B cell (primary cell): Measurements from ENCODE around the gene CDK6. TPM values are rescaled to one million over a fixed set of nuclear protein-coding genes. Genes with fewer than 3 reads are reported as not detected.
A peak's percentile ranks its signal among the peaks of the same experiment; 100 is the strongest.

ENCODE experiments used
- ATAC-seq: fragments of 200-7000 bp; cut with Tn5 transposase; one replicate; pipeline ENCODE4 v1.10.0; 2021; ENCODE audit warnings: low read depth, mild to moderate bottlenecking, moderate number of reproducible peaks, moderate library complexity
- CTCF ChIA-PET: fragments of 350-600 bp; sonication (Branson Sonifier 250); formaldehyde crosslinking; loops from one replicate; lab custom pipeline; 2021; ENCODE audit warnings: antibody characterized with exemption, inconsistent platforms; lab: Charles Lee
- POLR2A ChIA-PET: fragments of 350-600 bp; sonication (Branson Sonifier 250); formaldehyde crosslinking; loops from one replicate; lab custom pipeline; 2021; ENCODE audit warnings: antibody characterized with exemption; lab: Charles Lee
- DNase-seq: peaks from one replicate; pipeline ENCODE4 v3.0.0; 2013
- H2AFZ ChIP-seq: 2 replicates; pipeline ENCODE4 v1.6.1; 2012; ENCODE audit warnings: mild to moderate bottlenecking, low read depth, low read length; ENCODE audit not compliant: insufficient read depth, poor library complexity, severe bottlenecking
- H3K27ac ChIP-seq, 2 donors: 1 replicate in 1 of 2; 2 replicates in 1 of 2; pipeline ENCODE4 v1.5.1; 2012 to 2013; ENCODE audit warnings: low read length in 2 of 2, mild to moderate bottlenecking in 2 of 2, moderate library complexity in 1 of 2
- H3K27me3 ChIP-seq, 4 experiments: fragments of 200-600 bp in 1 of 4; sonication (generic) in 1 of 4; replicated peaks in 1 of 4; 1 replicate in 2 of 4; 2 replicates in 2 of 4; pipeline versions ENCODE4 v1.6.1 to v1.7.0; 2013 to 2016; ENCODE audit warnings: low read length in 3 of 4, mild to moderate bottlenecking in 2 of 4, mixed read lengths in 1 of 4, moderate library complexity in 1 of 4; ENCODE audit not compliant: insufficient read depth in 4 of 4, control insufficient read depth in 3 of 4; ENCODE audit errors: control extremely low read depth in 1 of 4
- H3K36me3 ChIP-seq, 2 experiments: replicated peaks in 1 of 2; 1 replicate in 1 of 2; 2 replicates in 1 of 2; pipeline versions ENCODE4 v1.6.1 to v1.7.1; 2013; ENCODE audit warnings: low read length in 1 of 2; ENCODE audit not compliant: insufficient read depth in 2 of 2, control insufficient read depth in 1 of 2; ENCODE audit errors: control extremely low read depth in 1 of 2, extremely low read depth in 1 of 2
- H3K4me1 ChIP-seq, 2 donors: fragments of 200-600 bp in 1 of 2; sonication (generic) in 1 of 2; 1 replicate in 1 of 2; 2 replicates in 1 of 2; pipeline versions ENCODE4 v1.5.1 to v1.6.1; 2013 to 2017; ENCODE audit warnings: low read length in 2 of 2; ENCODE audit not compliant: control insufficient read depth in 2 of 2, insufficient read depth in 2 of 2
- H3K4me2 ChIP-seq: replicated peaks from 2 replicates; pipeline ENCODE3; 2012; ENCODE audit warnings: mild to moderate bottlenecking, low read depth, low read length; ENCODE audit not compliant: poor library complexity, severe bottlenecking
- H3K4me3 ChIP-seq, 5 experiments: fragments of 200-600 bp in 1 of 5; sonication (generic) in 1 of 5; 1 replicate in 3 of 5; 2 replicates in 2 of 5; pipeline versions ENCODE4 v1.5.1 to v1.7.0; 2011 to 2016; ENCODE audit warnings: low read length in 4 of 5, mild to moderate bottlenecking in 4 of 5, low read depth in 2 of 5, control low read depth in 1 of 5, moderate library complexity in 1 of 5; ENCODE audit not compliant: insufficient read depth in 1 of 5; ENCODE audit errors: control extremely low read depth in 1 of 5, extremely low read depth in 1 of 5
- H3K79me2 ChIP-seq: fragments of 200-600 bp; sonication (generic); one replicate; pipeline ENCODE4 v1.6.0; 2016; ENCODE audit warnings: low read length; ENCODE audit not compliant: control insufficient read depth, insufficient read depth
- H3K9ac ChIP-seq: fragments of 200-600 bp; sonication (generic); 2 replicates; pipeline ENCODE4 v1.6.1; 2017; ENCODE audit warnings: mild to moderate bottlenecking, low read length, moderate library complexity
- H3K9me3 ChIP-seq, 3 donors: one replicate each; pipeline versions ENCODE4 v1.6.1 to v1.7.1; 2013; ENCODE audit warnings: low read length in 2 of 3; ENCODE audit not compliant: control insufficient read depth in 2 of 3, insufficient read depth in 1 of 3; ENCODE audit errors: control extremely low read depth in 1 of 3
- H4K20me1 ChIP-seq: 2 replicates; pipeline ENCODE4 v1.6.0; 2012; ENCODE audit warnings: mild to moderate bottlenecking, low read length; ENCODE audit not compliant: insufficient read depth, control insufficient read depth, poor library complexity, severe bottlenecking
- H3K27ac Mint-ChIP-seq: one replicate; pipeline ENCODE4 v1.8.0; 2021; ENCODE audit warnings: mixed read lengths
- H3K27me3 Mint-ChIP-seq: one replicate; pipeline ENCODE4 v1.8.0; 2021; ENCODE audit warnings: mixed read lengths
- H3K4me1 Mint-ChIP-seq: one replicate; pipeline ENCODE4 v1.8.0; 2021; ENCODE audit warnings: mixed read lengths
- H3K4me3 Mint-ChIP-seq: one replicate; pipeline ENCODE4 v1.8.0; 2021; ENCODE audit warnings: mixed read lengths
- H3K9me3 Mint-ChIP-seq: one replicate; pipeline ENCODE4 v1.8.0; 2022; ENCODE audit warnings: mixed read lengths; ENCODE audit not compliant: insufficient read depth
- CTCF ChIP-seq: fragments of 200-600 bp; IDR thresholded peaks from one replicate; pipeline ENCODE4 v1.8.0; 2022; ENCODE audit warnings: antibody characterized with exemption, mild to moderate bottlenecking
- EZH2 ChIP-seq: IDR thresholded peaks from 2 replicates; pipeline ENCODE4 v1.6.1; 2012; ENCODE audit warnings: borderline replicate concordance, low read depth, mild to moderate bottlenecking, moderate library complexity, low read length; ENCODE audit not compliant: insufficient read depth, poor library complexity, severe bottlenecking
- WGBS: methylation state at CpG from one replicate; pipeline ENCODE4 v1.1.5; 2013; ENCODE audit warnings: missing lambda C conversion rate; ENCODE audit not compliant: insufficient coverage; 5-methylcytosine and 5-hydroxymethylcytosine counted together
- intact Hi-C: fragments of 100-400 bp; cut with micrococcal nuclease; formaldehyde crosslinking; loops from one replicate; pipeline ENCODE4 v1.10.0; 2022
- polyA plus RNA-seq: library from polyadenylated mRNA; depleted of rRNA; stranded (reverse); fragments of >200 nt; gene quantifications from 2 replicates; pipeline ENCODE4 v1.2.3, GENCODE V29; 2012
- total RNA-seq, 2 donors: library from RNA; stranded (reverse); fragments of 120-200 nt in 1 of 2; gene quantifications; 1 replicate in 1 of 2; 2 replicates in 1 of 2; pipeline versions ENCODE4 v1.2.3 to v1.2.4, GENCODE V29; 2013 to 2022

Gene CDK6
- total and polyA plus RNA-seq, 2 donors (not counting 1 experiment from before 2014, with no cell fraction given) = 3.0 to 14.6 TPM

GRCh38 chr7:92854501-92855238 lies 18.3 kb upstream of the CDK6 start:
- H3K27ac Mint-ChIP-seq = no peak overlapping the region
- ATAC-seq = no peak
- H3K4me3 Mint-ChIP-seq = no peak overlapping the region
- ChIA-PET POLR2A (no interaction called here), CTCF (no interaction called here)
- H3K4me1 ChIP-seq = no peaks in the 10 kb centered on the region
- H3K27me3 ChIP-seq = no peaks in the 10 kb centered on the region
- no peaks in the 10 kb centered on the region for H3K79me2 ChIP-seq
- H3K4me2 ChIP-seq = no peak overlapping the region
- H3K4me1 Mint-ChIP-seq = no peaks in the 10 kb centered on the region
- H3K27me3 Mint-ChIP-seq = no peaks in the 10 kb centered on the region
- no peaks in the 10 kb centered on the region for H3K9me3 Mint-ChIP-seq
- H4K20me1 ChIP-seq = no peaks in the 10 kb centered on the region
- H3K9me3 ChIP-seq = no peaks in the 10 kb centered on the region
- no peak overlapping the region for H3K9ac ChIP-seq
- no peak overlapping the region for H3K27ac ChIP-seq
- no peak for TF ChIP-seq EZH2
- TF ChIP-seq CTCF = no peak
- intact Hi-C loops = no loop called here
- 93% methylated on average over 3 of the region's 5 CpGs for WGBS
- H3K4me3 ChIP-seq = no peak overlapping the region
- no peak for DNase-seq
- no peak overlapping the region for H2AFZ ChIP-seq
- H3K36me3 ChIP-seq = no peaks in the 10 kb centered on the region

GRCh38 chr7:92851732-92852131 lies 15.4 kb upstream of the CDK6 start:
- Histone ChIP-seq H3K4me1 (no peaks in the 10 kb centered on the region), H3K9me3 (no peaks in the 10 kb centered on the region), H3K4me2 (no peak overlapping the region), H4K20me1 (no peaks in the 10 kb centered on the region), H3K27ac (no peak overlapping the region), H3K4me3 (no peak overlapping the region), H3K9ac (no peak overlapping the region), H3K36me3 (no peaks in the 10 kb centered on the region), H2AFZ (peak overlapping the region; percentile 43), H3K27me3 (no peaks in the 10 kb centered on the region), H3K79me2 (no peaks in the 10 kb centered on the region)
- no peaks in the 10 kb centered on the region for H3K9me3 Mint-ChIP-seq
- H3K27me3 Mint-ChIP-seq = peaks cover 3% of the 10 kb centered on the region
- TF ChIP-seq CTCF (no peak), EZH2 (no peak)
- ChIA-PET POLR2A (no interaction called here), CTCF (no interaction called here)
- intact Hi-C loops = no loop called here
- ATAC-seq = no peak
- no peak overlapping the region for H3K27ac Mint-ChIP-seq
- no peaks in the 10 kb centered on the region for H3K4me1 Mint-ChIP-seq
- DNase-seq = no peak
- no peak overlapping the region for H3K4me3 Mint-ChIP-seq
- whole genome bisulfite sequencing = 80% methylated on average over 3 of the region's 3 CpGs
